SK-N-MC (cell line): Measurements from ENCODE around the gene MOCS2.

Experiments used
- EZH2 ChIP-seq: fragments of 200-600 bp; sonication (generic); IDR thresholded peaks from one replicate; pipeline ENCODE4 v1.6.1; 2017; ENCODE audit warnings: antibody characterized with exemption
- POLR2AphosphoS5 ChIP-seq: IDR thresholded peaks from 2 replicates; pipeline ENCODE4 v1.6.1; 2012; ENCODE audit warnings: mild to moderate bottlenecking, low read depth, low read length, borderline replicate concordance

- TF ChIP-seq EZH2: no peak
- TF ChIP-seq POLR2AphosphoS5: no peak
These were observed 56.2 kb downstream of the MOCS2 start for GRCh38 chr5:53053364-53053763.
